Naive thymus-derived CD4-positive, alpha-beta T cell (primary cell): ENCODE measurements around the gene FGF7. TPM values are rescaled to one million over a fixed set of nuclear protein-coding genes. Genes with fewer than 3 reads are reported as not detected.
"Not testable (repeated sequence)": the region's sequence is repeated elsewhere in the genome, so short reads cannot be mapped to it uniquely, and the experiment has no call there.

Experiments
- ATAC-seq: fragments of 150-1000 bp; cut with Tn5 transposase; 2 replicates; pipeline ENCODE4 v1.10.0; 2021; ENCODE audit warnings: mild to moderate bottlenecking, moderate library complexity
- CTCF ChIA-PET: fragments of 350-600 bp; sonication (Branson Sonifier 250); formaldehyde crosslinking; loops from one replicate; lab custom pipeline; 2021; ENCODE audit warnings: antibody characterized with exemption; lab: Charles Lee
- POLR2A ChIA-PET: fragments of 350-600 bp; sonication (Branson Sonifier 250); formaldehyde crosslinking; loops from one replicate; lab custom pipeline; 2021; ENCODE audit warnings: antibody characterized with exemption, inconsistent platforms; lab: Charles Lee
- DNase-seq, 9 donors: peaks; one replicate each; pipeline versions ENCODE4 v3.0.0 to v3.0.0-alpha.2; 2020 to 2022; ENCODE audit warnings: mixed read lengths in 1 of 9
- H3K27ac ChIP-seq: one replicate; pipeline ENCODE4 v1.7.0; 2013; ENCODE audit warnings: mild to moderate bottlenecking, low read depth, low read length, moderate library complexity
- H3K27me3 ChIP-seq, 2 donors: one replicate each; pipeline ENCODE4 v1.7.0; 2013; ENCODE audit warnings: low read length in 2 of 2, mild to moderate bottlenecking in 2 of 2, moderate library complexity in 2 of 2; ENCODE audit not compliant: control insufficient read depth in 2 of 2, insufficient read depth in 2 of 2
- H3K36me3 ChIP-seq, 3 experiments: 1 replicate in 2 of 3; 2 replicates in 1 of 3; pipeline ENCODE4 v1.7.0; 2013; ENCODE audit warnings: low read length in 3 of 3, mild to moderate bottlenecking in 3 of 3, moderate library complexity in 1 of 3; ENCODE audit not compliant: insufficient read depth in 3 of 3, control insufficient read depth in 2 of 3
- H3K4me1 ChIP-seq, 2 donors: one replicate each; pipeline ENCODE4 v1.7.0; 2013; ENCODE audit warnings: low read length in 2 of 2, mild to moderate bottlenecking in 2 of 2, moderate library complexity in 1 of 2; ENCODE audit not compliant: control insufficient read depth in 2 of 2, insufficient read depth in 2 of 2
- H3K4me3 ChIP-seq: 2 replicates; pipeline ENCODE4 v1.7.0; 2013; ENCODE audit warnings: mild to moderate bottlenecking, low read length
- H3K9me3 ChIP-seq, 3 experiments: 1 replicate in 2 of 3; 2 replicates in 1 of 3; pipeline ENCODE4 v1.7.0; 2013; ENCODE audit warnings: low read length in 3 of 3; ENCODE audit not compliant: control insufficient read depth in 2 of 3
- H3K27ac Mint-ChIP-seq, 9 donors: one replicate each; pipeline ENCODE4 v1.8.0; 2020 to 2022; ENCODE audit warnings: mixed read lengths in 9 of 9, mild to moderate bottlenecking in 8 of 9, moderate library complexity in 5 of 9, inconsistent platforms in 2 of 9
- H3K27me3 Mint-ChIP-seq, 5 donors: one replicate each; pipeline ENCODE4 v1.8.0; 2021 to 2022; ENCODE audit warnings: mixed read lengths in 5 of 5, mild to moderate bottlenecking in 1 of 5
- H3K36me3 Mint-ChIP-seq, 5 donors: one replicate each; pipeline ENCODE4 v1.8.0; 2020 to 2022; ENCODE audit warnings: mixed read lengths in 5 of 5, mild to moderate bottlenecking in 3 of 5, inconsistent platforms in 1 of 5
- H3K4me1 Mint-ChIP-seq, 7 donors: one replicate each; pipeline ENCODE4 v1.8.0; 2020 to 2022; ENCODE audit warnings: mixed read lengths in 7 of 7, mild to moderate bottlenecking in 3 of 7, inconsistent platforms in 1 of 7
- H3K4me3 Mint-ChIP-seq, 10 donors: one replicate each; pipeline ENCODE4 v1.8.0; 2020 to 2022; ENCODE audit warnings: mild to moderate bottlenecking in 10 of 10, mixed read lengths in 10 of 10, moderate library complexity in 6 of 10, inconsistent platforms in 2 of 10
- H3K9me3 Mint-ChIP-seq, 11 donors: one replicate each; pipeline ENCODE4 v1.8.0; 2020 to 2022; ENCODE audit warnings: mixed read lengths in 11 of 11, mild to moderate bottlenecking in 4 of 11, inconsistent platforms in 1 of 11, moderate library complexity in 1 of 11
- intact Hi-C, 2 donors: fragments of 100-400 bp; cut with micrococcal nuclease; formaldehyde crosslinking; loops; one replicate each; pipeline ENCODE4 v1.15.1; 2023
- polyA plus RNA-seq, 2 donors: library from polyadenylated mRNA; unstranded; fragments of 300-500 nt; fragmentation: Illumina TruSeq; gene quantifications; one replicate each; pipeline ENCODE4 v1.2.3, GENCODE V29; 2021
- total RNA-seq, 6 experiments: library from RNA in 5 of 6; stranded (reverse) in 5 of 6; gene quantifications; 1 replicate in 5 of 6; 2 replicates in 1 of 6; pipeline ENCODE4 v1.2.3 and lab custom pipeline; 2021 to 2026

Gene FGF7
- total and polyA plus RNA-seq, 7 experiments from 2014 or later, result 0.05 to 0.34 (median 0.09) TPM; not detected in 1

DNA sequence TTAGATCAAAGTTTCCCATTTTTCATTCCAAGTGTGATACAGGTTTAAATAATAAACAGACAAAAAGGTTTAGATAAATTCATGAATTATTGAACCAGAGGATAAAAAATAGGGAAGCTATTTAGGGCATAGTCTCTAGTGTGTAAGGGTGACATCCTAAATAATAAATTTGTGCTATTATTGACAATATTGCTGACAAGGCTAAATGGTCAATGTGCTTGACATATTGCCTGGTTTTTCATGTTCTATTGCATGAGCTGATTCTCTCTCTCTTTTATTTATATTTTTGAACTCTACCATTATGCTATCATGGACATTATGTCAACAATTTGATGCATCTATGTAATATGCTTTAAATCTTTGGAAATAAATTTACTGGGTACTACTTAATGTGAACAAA lies 55.9 kb downstream of the FGF7 start:
- CTCF ChIA-PET, result not testable (repeated sequence)

DNA sequence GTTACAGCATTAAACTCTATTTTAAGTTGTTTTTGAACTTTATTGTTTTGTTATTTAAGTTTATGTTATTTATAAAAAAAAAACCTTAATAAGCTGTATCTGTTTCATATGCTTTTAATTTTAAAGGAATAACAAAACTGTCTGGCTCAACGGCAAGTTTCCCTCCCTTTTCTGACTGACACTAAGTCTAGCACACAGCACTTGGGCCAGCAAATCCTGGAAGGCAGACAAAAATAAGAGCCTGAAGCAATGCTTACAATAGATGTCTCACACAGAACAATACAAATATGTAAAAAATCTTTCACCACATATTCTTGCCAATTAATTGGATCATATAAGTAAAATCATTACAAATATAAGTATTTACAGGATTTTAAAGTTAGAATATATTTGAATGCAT lies 62.4 kb downstream of the FGF7 start:
- CTCF ChIA-PET, result not testable (repeated sequence)

More for the DNA sequence above, 55.9 kb downstream of the FGF7 start:
- ATAC-seq, H3K9me3 Mint-ChIP-seq, DNase-seq, intact Hi-C loops, H3K36me3 Mint-ChIP-seq, H3K27ac ChIP-seq, H3K27me3 Mint-ChIP-seq, H3K27me3 ChIP-seq, H3K4me3 Mint-ChIP-seq, H3K4me1 ChIP-seq, POLR2A ChIA-PET, H3K27ac Mint-ChIP-seq, H3K36me3 ChIP-seq, H3K4me3 ChIP-seq, H3K9me3 ChIP-seq, H3K4me1 Mint-ChIP-seq: not testable (repeated sequence)

DNA sequence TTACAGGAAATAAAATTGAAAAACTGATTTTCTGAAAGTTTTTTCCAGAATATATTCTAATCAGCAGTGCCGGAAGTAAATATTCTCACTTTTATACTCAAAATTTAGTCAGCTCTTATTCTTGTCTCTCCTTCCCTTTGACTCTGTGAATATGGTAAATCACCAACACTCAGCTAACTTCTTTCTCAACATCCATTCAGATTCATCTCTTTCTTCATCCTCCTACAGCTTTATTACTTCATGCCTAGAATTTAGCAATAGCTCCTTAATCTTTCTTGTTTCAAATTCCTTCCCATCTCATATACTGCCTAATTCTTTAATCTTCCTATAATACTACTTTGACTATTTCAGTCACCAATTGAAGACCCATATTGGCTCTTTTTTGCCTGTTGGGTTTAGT lies 67.9 kb downstream of the FGF7 start:
- peaks cover 0 to 7% (median 0%) of the 10 kb centered on the region in 5 donors for H3K27me3 Mint-ChIP-seq
- no peak overlapping the region for H3K27ac Mint-ChIP-seq
- no peak overlapping the region for H3K4me3 ChIP-seq
- H3K4me3 Mint-ChIP-seq, result no peak overlapping the region
- H3K9me3 ChIP-seq, result no peaks in the 10 kb centered on the region
- no peaks in the 10 kb centered on the region for H3K36me3 ChIP-seq
- no peaks in the 10 kb centered on the region for H3K4me1 Mint-ChIP-seq
- DNase-seq, result no peak
- H3K36me3 Mint-ChIP-seq, result no peaks in the 10 kb centered on the region
- no peak for ATAC-seq
- ChIA-PET CTCF (no interaction called here), POLR2A (no interaction called here)
- no peaks in the 10 kb centered on the region for H3K9me3 Mint-ChIP-seq
- no peaks in the 10 kb centered on the region for H3K27me3 ChIP-seq
- intact Hi-C loops, result no loop called here
- H3K27ac ChIP-seq, result no peak overlapping the region
- no peaks in the 10 kb centered on the region for H3K4me1 ChIP-seq

More for the DNA sequence above, 62.4 kb downstream of the FGF7 start:
- POLR2A ChIA-PET, H3K27me3 Mint-ChIP-seq, H3K27ac Mint-ChIP-seq, DNase-seq, H3K27me3 ChIP-seq, H3K4me3 Mint-ChIP-seq, H3K36me3 ChIP-seq, H3K4me3 ChIP-seq, H3K9me3 ChIP-seq, H3K36me3 Mint-ChIP-seq, intact Hi-C loops, H3K9me3 Mint-ChIP-seq, H3K4me1 Mint-ChIP-seq, ATAC-seq, H3K4me1 ChIP-seq, H3K27ac ChIP-seq: not testable (repeated sequence)

DNA sequence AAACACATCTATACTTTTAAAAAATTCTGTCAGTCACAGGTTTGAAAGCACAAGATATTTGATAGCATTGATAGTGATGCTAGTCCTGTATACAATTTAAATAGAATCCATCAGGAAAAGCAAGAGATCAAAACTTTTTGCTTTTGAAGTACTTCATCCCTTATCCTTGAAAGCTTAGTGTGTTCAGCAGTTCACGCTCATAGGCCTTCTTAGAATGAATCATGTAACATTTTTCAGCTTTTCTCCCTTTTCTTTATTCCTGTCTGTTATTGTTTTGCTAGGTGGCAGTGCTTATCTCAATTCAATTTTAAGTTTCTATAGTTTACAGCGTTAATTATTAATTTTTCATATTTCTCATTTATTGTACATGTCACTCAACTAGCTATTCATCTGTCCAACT lies 69.1 kb downstream of the FGF7 start:
- H3K9me3 ChIP-seq, result no peaks in the 10 kb centered on the region
- no peak overlapping the region for H3K27ac Mint-ChIP-seq
- no peak overlapping the region for H3K4me3 Mint-ChIP-seq
- POLR2A ChIA-PET, result no interaction called here
- DNase-seq (no peak), ATAC-seq (no peak)
- H3K27me3 ChIP-seq, result no peaks in the 10 kb centered on the region
- no peaks in the 10 kb centered on the region for H3K36me3 Mint-ChIP-seq
- H3K4me1 Mint-ChIP-seq, result no peaks in the 10 kb centered on the region
- no peak overlapping the region for H3K27ac ChIP-seq
- CTCF ChIA-PET, result no interaction called here
- no peak overlapping the region for H3K4me3 ChIP-seq
- no peaks in the 10 kb centered on the region for H3K9me3 Mint-ChIP-seq
- no peaks in the 10 kb centered on the region for H3K4me1 ChIP-seq
- H3K27me3 Mint-ChIP-seq, result peaks cover 0 to 7% (median 0%) of the 10 kb centered on the region in 5 donors
- intact Hi-C loops, result no loop called here
- no peaks in the 10 kb centered on the region for H3K36me3 ChIP-seq

DNA sequence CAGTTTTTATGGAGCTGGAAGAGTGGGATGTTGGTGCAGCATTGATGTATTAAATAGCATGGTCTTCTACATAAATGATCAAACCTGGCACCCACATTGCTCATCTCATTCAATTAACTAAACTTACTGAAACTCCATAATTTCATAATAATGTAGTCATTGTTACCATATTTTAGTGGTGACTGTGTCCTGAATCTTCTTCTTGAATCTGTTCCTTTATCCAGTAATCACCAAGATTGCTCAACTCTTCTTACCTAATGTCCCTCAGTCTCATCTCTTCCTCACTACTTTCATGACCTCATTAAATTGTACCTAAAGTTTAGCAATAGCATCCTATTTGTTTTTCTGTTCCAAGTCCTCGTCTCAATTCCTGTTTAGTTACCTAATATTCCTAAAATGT lies 69.8 kb downstream of the FGF7 start:
- no peak overlapping the region for H3K27ac ChIP-seq
- no peaks in the 10 kb centered on the region for H3K9me3 ChIP-seq
- H3K27me3 ChIP-seq, result no peaks in the 10 kb centered on the region
- H3K4me1 ChIP-seq, result no peaks in the 10 kb centered on the region
- CTCF ChIA-PET, result no interaction called here
- H3K36me3 Mint-ChIP-seq, result no peaks in the 10 kb centered on the region
- no peaks in the 10 kb centered on the region for H3K36me3 ChIP-seq
- DNase-seq (no peak), ATAC-seq (no peak)
- no peak overlapping the region for H3K4me3 ChIP-seq
- H3K27ac Mint-ChIP-seq, result no peak overlapping the region
- H3K4me1 Mint-ChIP-seq, result no peaks in the 10 kb centered on the region
- no peak overlapping the region for H3K4me3 Mint-ChIP-seq
- no peaks in the 10 kb centered on the region for H3K9me3 Mint-ChIP-seq
- POLR2A ChIA-PET, result no interaction called here
- intact Hi-C loops, result no loop called here
- peaks cover 0 to 7% (median 0%) of the 10 kb centered on the region in 5 donors for H3K27me3 Mint-ChIP-seq

- no peak for DNase-seq
- Histone ChIP-seq H3K36me3 (no peaks in the 10 kb centered on the region), H3K4me3 (no peak overlapping the region), H3K27me3 (no peaks in the 10 kb centered on the region), H3K27ac (no peak overlapping the region), H3K4me1 (no peaks in the 10 kb centered on the region), H3K9me3 (no peaks in the 10 kb centered on the region)
- Mint-ChIP-seq H3K27me3 (peaks cover 0 to 7% (median 0%) of the 10 kb centered on the region in 5 donors), H3K36me3 (no peaks in the 10 kb centered on the region), H3K27ac (no peak overlapping the region), H3K9me3 (no peaks in the 10 kb centered on the region), H3K4me1 (no peaks in the 10 kb centered on the region), H3K4me3 (no peak overlapping the region)
- ChIA-PET CTCF (no interaction called here), POLR2A (no interaction called here)
- intact Hi-C loops, result no loop called here
- ATAC-seq, result no peak
These were observed 71.8 kb downstream of the FGF7 start for GRCh38 chr15:49494842-49495241.

- intact Hi-C loops, result no loop called here
- ChIA-PET CTCF (no interaction called here), POLR2A (no interaction called here)
- Mint-ChIP-seq H3K27ac (no peak overlapping the region), H3K36me3 (peaks cover 0 to 5% (median 0%) of the 10 kb centered on the region in 5 donors), H3K27me3 (peaks cover 0 to 7% (median 0%) of the 10 kb centered on the region in 5 donors), H3K4me1 (no peaks in the 10 kb centered on the region), H3K4me3 (no peak overlapping the region), H3K9me3 (peaks cover 0 to 6% (median 4%) of the 10 kb centered on the region in 11 donors)
- DNase-seq (no peak), ATAC-seq (no peak)
- no peaks in the 10 kb centered on the region for H3K36me3 ChIP-seq
- no peak overlapping the region for H3K27ac ChIP-seq
- H3K9me3 ChIP-seq, result no peaks in the 10 kb centered on the region
- no peaks in the 10 kb centered on the region for H3K27me3 ChIP-seq
- H3K4me1 ChIP-seq, result no peaks in the 10 kb centered on the region
- H3K4me3 ChIP-seq, result no peak overlapping the region
These were observed 73.1 kb downstream of the FGF7 start for GRCh38 chr15:49495993-49496753.
